CD8-positive, alpha-beta memory T cell (primary cell): ENCODE data around the gene MMP17. TPM values are rescaled to one million over a fixed set of nuclear protein-coding genes. Genes with fewer than 3 reads are reported as not detected.
"Not testable (repeated sequence)": the region's sequence is repeated elsewhere in the genome, so short reads cannot be mapped to it uniquely, and the experiment has no call there.

Source experiments
- CTCF ChIA-PET: fragments of 350-600 bp; sonication (Branson Sonifier 250); formaldehyde crosslinking; loops from one replicate; lab custom pipeline; 2021; ENCODE audit warnings: antibody characterized with exemption; lab: Charles Lee
- POLR2A ChIA-PET: fragments of 350-600 bp; sonication (Branson Sonifier 250); formaldehyde crosslinking; loops from one replicate; lab custom pipeline; 2021; ENCODE audit warnings: antibody characterized with exemption; lab: Charles Lee
- DNase-seq, 5 donors: peaks; one replicate each; pipeline versions ENCODE4 v3.0.0 to v3.0.0-alpha.2; 2020 to 2022; ENCODE audit warnings: mixed read lengths in 1 of 5
- H3K27ac ChIP-seq: one replicate; pipeline ENCODE4 v1.7.0; 2013; ENCODE audit warnings: low read depth, mild to moderate bottlenecking, low read length, moderate library complexity
- H3K27me3 ChIP-seq: 2 replicates; pipeline ENCODE4 v1.7.0; 2013; ENCODE audit warnings: low read length, mild to moderate bottlenecking; ENCODE audit not compliant: insufficient read depth, poor library complexity, severe bottlenecking
- H3K36me3 ChIP-seq: 2 replicates; pipeline ENCODE4 v1.7.0; 2013; ENCODE audit warnings: mild to moderate bottlenecking, low read length, moderate library complexity; ENCODE audit not compliant: insufficient read depth
- H3K4me1 ChIP-seq: 2 replicates; pipeline ENCODE4 v1.7.0; 2013; ENCODE audit warnings: mild to moderate bottlenecking, low read length, moderate library complexity; ENCODE audit not compliant: insufficient read depth
- H3K4me3 ChIP-seq: 2 replicates; pipeline ENCODE4 v1.7.0; 2013; ENCODE audit warnings: mild to moderate bottlenecking, low read length
- H3K9me3 ChIP-seq: 2 replicates; pipeline ENCODE4 v1.7.0; 2013; ENCODE audit warnings: mild to moderate bottlenecking, low read length
- H3K27ac Mint-ChIP-seq, 8 donors: one replicate each; pipeline ENCODE4 v1.8.0; 2020 to 2021; ENCODE audit warnings: mixed read lengths in 8 of 8, mild to moderate bottlenecking in 6 of 8, inconsistent platforms in 3 of 8, moderate library complexity in 3 of 8
- H3K27me3 Mint-ChIP-seq, 2 donors: one replicate each; pipeline ENCODE4 v1.8.0; 2020 to 2021; ENCODE audit warnings: mixed read lengths in 2 of 2, mild to moderate bottlenecking in 1 of 2, moderate library complexity in 1 of 2
- H3K36me3 Mint-ChIP-seq, 3 donors: one replicate each; pipeline ENCODE4 v1.8.0; 2020 to 2021; ENCODE audit warnings: mixed read lengths in 3 of 3, inconsistent platforms in 1 of 3, mild to moderate bottlenecking in 1 of 3
- H3K4me1 Mint-ChIP-seq, 3 donors: one replicate each; pipeline ENCODE4 v1.8.0; 2020 to 2021; ENCODE audit warnings: mixed read lengths in 3 of 3, inconsistent platforms in 1 of 3, mild to moderate bottlenecking in 1 of 3
- H3K4me3 Mint-ChIP-seq, 7 donors: one replicate each; pipeline ENCODE4 v1.8.0; 2020 to 2021; ENCODE audit warnings: mixed read lengths in 7 of 7, mild to moderate bottlenecking in 6 of 7, moderate library complexity in 4 of 7, inconsistent platforms in 2 of 7
- H3K9me3 Mint-ChIP-seq, 5 donors: one replicate each; pipeline ENCODE4 v1.8.0; 2020 to 2022; ENCODE audit warnings: mixed read lengths in 5 of 5, mild to moderate bottlenecking in 3 of 5, moderate library complexity in 2 of 5, inconsistent platforms in 1 of 5
- polyA plus RNA-seq: library from polyadenylated mRNA; unstranded; fragments of 300-500 nt; fragmentation: Illumina TruSeq; gene quantifications from one replicate; pipeline ENCODE4 v1.2.3, GENCODE V29; 2021
- total RNA-seq, 2 experiments: library from RNA; stranded (reverse); gene quantifications; one replicate each; pipeline ENCODE4 v1.2.3, GENCODE V29; 2021

MMP17 gene
- total and polyA plus RNA-seq, 3 experiments from 2014 or later, result 0.29 TPM; not detected in 2

DNA sequence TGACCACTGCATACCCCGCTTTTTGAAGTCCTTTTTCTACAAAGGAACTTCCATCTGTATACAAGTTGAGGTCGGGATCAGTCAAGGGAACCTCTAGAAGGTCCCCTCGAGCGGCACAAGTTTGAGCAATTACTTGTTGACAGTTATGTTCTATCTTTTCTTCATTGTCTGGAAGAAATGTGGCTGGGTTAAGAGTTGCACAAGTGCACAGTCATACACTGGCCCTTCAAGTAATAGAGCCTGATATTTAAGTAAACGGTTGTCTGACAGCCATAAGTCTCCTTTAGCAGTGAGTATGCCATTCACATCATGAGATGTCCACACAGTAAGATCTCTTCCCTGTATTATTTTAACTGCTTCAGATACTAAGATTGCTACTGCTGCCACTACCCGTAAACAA, 46.8 kb downstream of the MMP17 start:
- H3K27ac Mint-ChIP-seq, H3K36me3 ChIP-seq, CTCF ChIA-PET, H3K4me3 Mint-ChIP-seq, H3K36me3 Mint-ChIP-seq, H3K27me3 Mint-ChIP-seq, H3K4me1 ChIP-seq, H3K4me1 Mint-ChIP-seq, POLR2A ChIA-PET, H3K27me3 ChIP-seq, DNase-seq, H3K9me3 Mint-ChIP-seq, H3K27ac ChIP-seq, H3K4me3 ChIP-seq, H3K9me3 ChIP-seq: not testable (repeated sequence)

DNA sequence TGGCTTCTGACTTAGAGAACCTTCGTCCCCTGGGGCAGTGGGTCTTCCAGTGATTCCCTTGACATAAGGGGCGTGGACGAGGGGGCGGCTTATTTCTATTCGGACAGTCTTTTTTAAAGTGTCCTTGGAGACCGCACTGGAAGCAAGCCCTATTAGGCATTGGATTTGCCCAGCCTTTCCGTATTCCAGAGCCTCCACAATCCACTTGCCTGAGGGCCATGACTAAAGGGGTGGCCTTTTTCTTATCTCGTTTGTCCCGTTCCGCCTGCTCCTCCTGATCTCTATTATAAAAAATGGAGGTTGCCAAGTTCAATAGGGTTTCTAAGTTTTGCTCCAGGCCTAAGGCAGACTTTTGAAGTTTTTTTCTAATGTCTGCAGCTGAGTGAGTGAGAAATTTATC, 49.0 kb downstream of the MMP17 start:
- H3K9me3 ChIP-seq, H3K27ac ChIP-seq, H3K36me3 Mint-ChIP-seq, H3K4me3 Mint-ChIP-seq, DNase-seq, H3K4me1 ChIP-seq, H3K36me3 ChIP-seq, H3K27me3 ChIP-seq, POLR2A ChIA-PET, H3K4me1 Mint-ChIP-seq, H3K9me3 Mint-ChIP-seq, H3K4me3 ChIP-seq, CTCF ChIA-PET: not testable (repeated sequence)
- Mint-ChIP-seq H3K27me3 (peaks cover 1 to 13% of the 10 kb centered on the region in 2 donors), H3K27ac (peak overlapping the region in 1 of 8 donors; percentile 23)

DNA sequence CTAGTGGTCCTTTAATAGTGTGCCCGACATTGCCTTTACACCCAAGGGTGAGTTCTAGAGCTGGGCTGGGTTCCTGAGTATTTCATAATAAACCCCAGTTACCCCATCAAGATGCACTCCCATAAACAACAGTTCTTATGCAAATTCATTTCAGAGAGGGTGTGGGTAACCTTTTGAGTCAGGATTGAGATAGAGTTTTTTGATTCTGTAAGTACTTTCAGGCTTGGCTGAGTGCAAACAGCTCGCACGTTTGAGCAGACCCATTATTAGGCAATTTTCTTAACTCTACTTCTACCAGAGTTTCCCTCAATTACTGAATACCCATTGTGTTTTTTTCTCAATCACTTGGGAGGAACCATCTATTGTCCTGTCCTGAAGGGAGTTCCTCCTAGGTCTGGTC, 50.2 kb downstream of the MMP17 start:
- peaks cover 5 to 13% of the 10 kb centered on the region in 2 donors for H3K27me3 Mint-ChIP-seq
- H3K27ac Mint-ChIP-seq, H3K27ac ChIP-seq, H3K4me1 ChIP-seq, H3K36me3 ChIP-seq, H3K9me3 ChIP-seq, H3K36me3 Mint-ChIP-seq, POLR2A ChIA-PET, H3K9me3 Mint-ChIP-seq, H3K27me3 ChIP-seq, H3K4me3 ChIP-seq, H3K4me1 Mint-ChIP-seq, DNase-seq, CTCF ChIA-PET, H3K4me3 Mint-ChIP-seq: not testable (repeated sequence)

DNA sequence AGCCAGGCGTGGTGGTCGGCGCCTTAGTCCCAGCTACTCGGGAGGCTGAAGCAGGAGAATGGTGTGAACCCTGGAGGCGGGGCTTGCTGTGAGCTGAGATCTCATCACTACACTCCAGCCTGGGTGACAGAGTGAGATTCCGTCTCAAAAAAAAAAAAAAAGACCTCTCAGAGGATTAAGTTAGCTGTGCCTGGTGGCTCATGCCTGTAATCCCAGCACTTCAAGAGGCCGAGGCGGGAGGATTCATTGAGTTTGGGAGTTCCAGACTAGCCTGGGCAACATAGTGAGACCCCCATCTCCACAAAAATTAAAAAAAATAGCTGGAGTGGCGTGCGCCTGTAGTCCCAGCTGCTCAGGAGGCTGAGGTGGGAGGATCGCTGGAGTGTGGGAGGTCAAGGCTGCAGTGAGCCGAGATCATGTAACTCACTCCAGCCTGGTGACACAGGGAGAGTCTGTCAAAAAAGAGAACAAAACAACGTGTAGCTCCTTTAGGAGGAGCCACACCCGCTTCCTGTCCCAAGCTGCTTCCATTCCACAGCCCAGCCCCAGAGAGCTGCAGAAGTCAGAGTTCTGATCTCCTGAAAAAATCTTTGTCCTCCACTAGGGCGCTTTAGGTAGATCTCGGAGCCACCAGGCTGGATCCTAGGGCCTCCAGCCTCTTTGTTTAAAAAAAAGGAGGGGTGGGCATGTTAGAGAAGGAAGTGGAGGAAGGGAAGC, 54.8 kb downstream of the MMP17 start:
- Histone ChIP-seq H3K9me3 (no peaks in the 10 kb centered on the region), H3K4me3 (no peak overlapping the region), H3K4me1 (no peaks in the 10 kb centered on the region), H3K27me3 (no peaks in the 10 kb centered on the region), H3K36me3 (no peaks in the 10 kb centered on the region), H3K27ac (no peak overlapping the region)
- ChIA-PET POLR2A (no interaction called here), CTCF (no interaction called here)
- Mint-ChIP-seq H3K4me3 (no peak overlapping the region), H3K27me3 (peaks cover 3 to 10% of the 10 kb centered on the region in 2 donors), H3K27ac (no peak overlapping the region), H3K36me3 (peaks cover 0 to 5% (median 0%) of the 10 kb centered on the region in 3 donors), H3K9me3 (peaks cover 0 to 7% (median 5%) of the 10 kb centered on the region in 5 donors), H3K4me1 (no peaks in the 10 kb centered on the region)
- DNase-seq, result no peak

DNA sequence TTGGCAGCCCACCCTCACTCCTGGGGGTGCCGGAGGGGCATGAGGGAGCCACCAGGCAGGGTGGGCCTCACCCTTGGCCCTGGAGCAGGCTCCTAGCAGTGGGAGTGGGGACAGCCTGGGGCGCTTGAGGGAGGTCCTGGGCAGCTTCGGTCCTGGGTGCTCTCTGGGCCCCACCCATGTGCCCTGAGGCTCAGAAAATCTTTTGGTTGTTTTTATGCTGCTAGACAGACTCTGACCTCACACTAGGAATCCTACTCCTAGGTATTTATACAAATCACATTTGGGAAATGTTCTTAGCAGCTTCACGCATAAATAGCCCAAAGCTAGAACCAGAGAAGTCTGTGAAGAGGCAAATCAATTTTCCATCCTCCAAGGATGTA, 55.3 kb downstream of the MMP17 start:
- H3K27ac ChIP-seq, result no peak overlapping the region
- H3K4me3 ChIP-seq, result no peak overlapping the region
- H3K4me1 ChIP-seq, result no peaks in the 10 kb centered on the region
- Mint-ChIP-seq H3K9me3 (peaks cover 0 to 7% (median 5%) of the 10 kb centered on the region in 5 donors), H3K27me3 (peaks cover 3 to 10% of the 10 kb centered on the region in 2 donors), H3K27ac (no peak overlapping the region), H3K4me1 (no peaks in the 10 kb centered on the region), H3K36me3 (peaks cover 0 to 5% (median 0%) of the 10 kb centered on the region in 3 donors), H3K4me3 (no peak overlapping the region)
- no peaks in the 10 kb centered on the region for H3K27me3 ChIP-seq
- H3K36me3 ChIP-seq, result no peaks in the 10 kb centered on the region
- H3K9me3 ChIP-seq, result no peaks in the 10 kb centered on the region
- no peak for DNase-seq
- CTCF ChIA-PET, result no interaction called here
- POLR2A ChIA-PET, result no interaction called here

DNA sequence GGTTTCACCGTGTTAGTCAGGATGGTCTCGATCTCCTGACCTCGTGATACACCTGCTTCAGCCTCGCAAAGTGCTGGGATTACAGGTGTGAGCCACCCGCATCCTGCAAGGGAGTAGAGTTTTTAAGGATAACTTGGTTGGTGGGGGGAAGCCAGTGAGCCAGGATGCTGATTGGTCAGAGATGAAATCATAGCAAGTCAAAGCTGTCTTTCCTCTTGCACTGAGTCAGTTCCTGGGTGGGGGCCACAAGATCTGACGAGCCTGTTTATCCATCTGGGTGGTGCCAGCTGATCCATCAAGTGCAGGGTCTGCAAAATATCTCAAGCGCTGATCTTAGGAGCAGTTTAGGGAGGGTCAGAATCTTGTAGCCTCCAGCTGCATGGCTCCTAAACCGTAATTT, 56.9 kb downstream of the MMP17 start:
- H3K4me1 ChIP-seq, H3K9me3 Mint-ChIP-seq, H3K27me3 Mint-ChIP-seq, H3K36me3 Mint-ChIP-seq, H3K4me3 Mint-ChIP-seq, H3K4me1 Mint-ChIP-seq, DNase-seq, H3K27me3 ChIP-seq, H3K36me3 ChIP-seq, H3K9me3 ChIP-seq, H3K4me3 ChIP-seq, H3K27ac ChIP-seq, POLR2A ChIA-PET: not testable (repeated sequence)
- H3K27ac Mint-ChIP-seq, result peak overlapping the region in 1 of 8 donors; percentile 57
- CTCF ChIA-PET, result interaction anchor here (1.0 kb wide), 1 partner anchor 20 kb away, joined by 3 read pairs; no protein-coding TSS in a partner anchor

DNA sequence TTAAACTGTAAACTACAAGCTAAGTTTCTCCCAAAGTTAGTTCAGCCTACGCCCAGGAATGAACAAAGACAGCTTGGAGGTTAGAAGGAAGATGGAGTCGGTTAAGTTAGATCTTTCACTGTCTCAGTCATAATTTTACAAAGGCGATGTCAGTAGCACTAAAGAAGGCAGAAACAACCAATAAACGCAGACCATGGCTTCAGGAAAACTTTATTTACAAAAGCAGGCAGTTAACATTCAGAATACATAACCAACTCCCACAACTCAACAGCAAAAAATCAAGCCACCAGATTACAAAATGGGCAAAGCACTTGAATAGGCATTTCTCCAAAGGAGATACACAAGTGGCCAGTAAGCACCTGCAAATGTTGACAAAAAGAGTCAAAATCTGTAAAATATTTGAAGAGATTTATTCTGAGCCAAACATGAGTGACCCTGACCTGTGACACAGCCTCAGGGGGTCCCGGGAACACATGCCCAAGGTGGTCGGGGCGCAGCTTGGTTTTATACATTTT, 57.4 kb downstream of the MMP17 start:
- Mint-ChIP-seq H3K9me3 (peaks cover 0 to 7% (median 5%) of the 10 kb centered on the region in 5 donors), H3K4me1 (no peaks in the 10 kb centered on the region)
- no peaks in the 10 kb centered on the region for H3K27me3 ChIP-seq

DNA sequence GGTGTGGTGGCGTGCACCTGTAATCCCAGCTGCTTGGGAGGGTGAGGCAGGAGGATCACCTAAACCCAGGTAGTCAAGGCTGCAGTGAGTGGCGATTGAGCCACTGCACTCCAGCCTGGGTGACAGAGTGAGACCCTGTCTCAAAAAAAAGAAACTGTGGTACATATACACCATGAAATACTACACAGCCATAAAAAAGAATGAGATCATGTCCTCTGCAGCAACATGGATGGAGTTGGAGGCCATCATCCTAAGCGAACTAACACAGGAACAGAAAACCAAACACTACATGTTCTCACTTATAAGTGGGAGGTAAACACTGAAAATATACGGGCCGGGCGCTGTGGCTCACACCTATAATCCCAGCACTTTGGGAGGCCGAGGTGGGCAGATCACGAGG, 63.5 kb downstream of the MMP17 start:
- H3K9me3 ChIP-seq, H3K27me3 Mint-ChIP-seq, H3K27me3 ChIP-seq, H3K27ac ChIP-seq, H3K36me3 ChIP-seq, DNase-seq, POLR2A ChIA-PET, H3K4me1 ChIP-seq, CTCF ChIA-PET, H3K9me3 Mint-ChIP-seq, H3K36me3 Mint-ChIP-seq, H3K4me3 ChIP-seq: not testable (repeated sequence)
- peak overlapping the region in 1 of 8 donors; percentile 63 for H3K27ac Mint-ChIP-seq
- peak overlapping the region in 3 of 7 donors; percentile 3 to 81 (median 63) for H3K4me3 Mint-ChIP-seq
- H3K4me1 Mint-ChIP-seq, result peaks cover 5 to 14% (median 9%) of the 10 kb centered on the region in 3 donors

More for the DNA sequence above, 57.4 kb downstream of the MMP17 start:
- Mint-ChIP-seq H3K27ac (no peak overlapping the region), H3K27me3 (peaks cover 7% of the 10 kb centered on the region in 2 donors), H3K4me3 (no peak overlapping the region), H3K36me3 (peaks cover 0 to 5% (median 0%) of the 10 kb centered on the region in 3 donors)
- Histone ChIP-seq H3K9me3 (no peaks in the 10 kb centered on the region), H3K36me3 (no peaks in the 10 kb centered on the region), H3K4me1 (no peaks in the 10 kb centered on the region), H3K27ac (no peak overlapping the region), H3K4me3 (no peak overlapping the region)
- ChIA-PET POLR2A (no interaction called here), CTCF (no interaction called here)
- no peak for DNase-seq
